ENCODE results near the gene CAB39L.

- TF ChIP-seq MXI1 (conservative IDR thresholded peaks at IDR 0.05; ENCODE audit: poor library complexity, severe bottlenecking) (no peak), REST (IDR thresholded peaks at IDR 0.05; ENCODE audit: borderline replicate concordance) (no peak), CTCF (IDR thresholded peaks at IDR 0.05; ENCODE audit: poor library complexity, severe bottlenecking) (no peak), EZH2 (IDR thresholded peaks at IDR 0.05; ENCODE audit: borderline replicate concordance, insufficient read depth, low read length, poor library complexity, severe bottlenecking) (no peak), RAD21 (conservative IDR thresholded peaks at IDR 0.05) (no peak), EP300 (conservative IDR thresholded peaks at IDR 0.05; ENCODE audit: poor library complexity, severe bottlenecking) (no peak), POLR2AphosphoS5 (IDR thresholded peaks at IDR 0.05) (no peak), SMC3 (conservative IDR thresholded peaks at IDR 0.05; ENCODE audit: poor library complexity) (no peak)
These were observed 31.1 kb downstream of the CAB39L start for GRCh38 chr13:49412749-49413148.
